ENCODE results near the gene MYO16. TPM values are rescaled to one million over a fixed set of nuclear protein-coding genes. Genes with fewer than 3 reads are reported as not detected.

MYO16 gene
- total RNA-seq, 1 experiment from 2014 or later = not detected

GRCh38 chr13:109100705-109101304 lies 471.4 kb downstream of the MYO16 start:
- no peak overlapping the region for H2BK15ac ChIP-seq (ENCODE audit: low read depth, low read length)
- H3K56ac ChIP-seq (ENCODE audit: insufficient read length, low read depth, low read length) = no peak overlapping the region
- H2BK12ac ChIP-seq (ENCODE audit: insufficient read length, low read depth, low read length) = no peak overlapping the region
- no peak overlapping the region for H4K91ac ChIP-seq (ENCODE audit: insufficient read length, low read depth, low read length)
- Mint-ChIP-seq H3K36me3 (ENCODE audit: insufficient read depth in 1 of 3, low read depth in 3 of 3) (no peaks in the 10 kb centered on the region), H3K9me3 (no peaks in the 10 kb centered on the region), H3K4me3 (no peak overlapping the region), H3K27me3 (ENCODE audit: low read depth) (no peaks in the 10 kb centered on the region; the same call in 1 of the 2 replicates), H3K27ac (no peak overlapping the region), H3K4me1 (no peaks in the 10 kb centered on the region)
- H3K23ac ChIP-seq (ENCODE audit: insufficient read length, low read depth, low read length) = no peak overlapping the region
- no peak overlapping the region for H2AK5ac ChIP-seq (ENCODE audit: insufficient read length, low read length)
- H4K8ac ChIP-seq (replicated peaks; ENCODE audit: insufficient read length, low read depth, low read length) = no peak overlapping the region
- no peak overlapping the region for H2BK20ac ChIP-seq (ENCODE audit: low read depth, low read length, poor library complexity, severe bottlenecking)
- no CpG with 5 or more reads among the region's 8 CpGs for WGBS (ENCODE audit: extremely low coverage, insufficient read length, low lambda C conversion rate)
- no peak overlapping the region for H3K14ac ChIP-seq (ENCODE audit: insufficient read depth, low read length)
- H4K20me1 ChIP-seq (ENCODE audit: control insufficient read depth, insufficient read depth, insufficient read length) = no peaks in the 10 kb centered on the region
- no peak overlapping the region for H3T11ph ChIP-seq (ENCODE audit: low read length)
- no peak for TF ChIP-seq CTCF (conservative IDR thresholded peaks at IDR 0.05)
- H3K9ac ChIP-seq (ENCODE audit: extremely low read depth, insufficient read length, low read length) = no peak overlapping the region
- no peak overlapping the region for H3K4me2 ChIP-seq (ENCODE audit: insufficient read depth, insufficient read length, low read length)
- H3K23me2 ChIP-seq (ENCODE audit: insufficient read length, low read depth, low read length, poor library complexity, severe bottlenecking) = no peaks in the 10 kb centered on the region
- no peaks in the 10 kb centered on the region for H3K79me2 ChIP-seq (ENCODE audit: insufficient read depth, low read length)
- H3K27me3 ChIP-seq (ENCODE audit: insufficient read depth, low read length) = no peaks in the 10 kb centered on the region
- DNase-seq = no peak
- no peak overlapping the region for H3K27ac ChIP-seq (ENCODE audit: insufficient read length, low read depth, low read length)
- H3K9me3 ChIP-seq (ENCODE audit: control insufficient read depth, low read depth, low read length) = no peaks in the 10 kb centered on the region
- no peaks in the 10 kb centered on the region for H3K4me1 ChIP-seq (ENCODE audit: insufficient read depth, low read length)
- H2BK5ac ChIP-seq (ENCODE audit: insufficient read length, low read length) = no peak overlapping the region
- no peaks in the 10 kb centered on the region for H3K79me1 ChIP-seq (ENCODE audit: insufficient read depth, low read depth, low read length, poor library complexity, severe bottlenecking)
- H4K5ac ChIP-seq (ENCODE audit: insufficient read length, low read depth, low read length) = no peak overlapping the region
- H2BK120ac ChIP-seq (ENCODE audit: low read depth, low read length, poor library complexity, severe bottlenecking) = no peak overlapping the region
- H3K18ac ChIP-seq (ENCODE audit: insufficient read length, low read depth, low read length) = no peak overlapping the region
- no peak overlapping the region for H2AFZ ChIP-seq (ENCODE audit: low read length)
- H3K4ac ChIP-seq (ENCODE audit: low read depth, low read length) = no peak overlapping the region
